Sigmoid colon (tissue), 4 donors: ENCODE results near the gene EIPR1.

Experiments used
- CTCF ChIP-seq, 4 experiments: fragments of 450-650 bp in 3 of 4; fragments of 200-600 bp in 1 of 4; IDR thresholded peaks; one replicate each; pipeline ENCODE4 v1.5.1; 2016 to 2019; ENCODE audit warnings: antibody characterized with exemption in 4 of 4, mild to moderate bottlenecking in 3 of 4, moderate library complexity in 2 of 4
- POLR2AphosphoS5 ChIP-seq, 4 donors: sonication (generic); formaldehyde crosslinking; IDR thresholded peaks; one replicate each; pipeline ENCODE4 v1.6.1; 2017; ENCODE audit warnings: antibody characterized with exemption in 4 of 4

GRCh38 chr2:3179626-3180025 is 198.0 kb downstream of the EIPR1 start:
- TF ChIP-seq POLR2AphosphoS5 (IDR thresholded peaks at IDR 0.05) (no peak), CTCF (IDR thresholded peaks at IDR 0.05) (no peak)
